BJ (cell line): ENCODE data around the gene ZNF689. TPM values are rescaled to one million over a fixed set of nuclear protein-coding genes. Genes with fewer than 3 reads are reported as not detected.

Experiments used
- CTCF ChIA-PET: fragments of 350-600 bp; formaldehyde crosslinking; extraction: SDS; loops from one replicate; lab custom pipeline; 2021; ENCODE audit warnings: antibody characterized with exemption, inconsistent platforms; lab: Yijun Ruan, JAX
- POLR2A ChIA-PET: fragments of 300-600 bp; sonication (Branson Sonifier 250); formaldehyde crosslinking; extraction: SDS; loops from one replicate; lab custom pipeline; 2021; ENCODE audit warnings: antibody characterized with exemption; lab: Charles Lee
- DNase-seq: peaks from one replicate; pipeline ENCODE4 v3.0.0-alpha.2; 2011; ENCODE audit warnings: low read depth
- H3K27me3 ChIP-seq: 2 replicates; pipeline ENCODE4 v1.6.0; 2011; ENCODE audit warnings: low read length; ENCODE audit not compliant: control insufficient read depth, insufficient read depth
- H3K36me3 ChIP-seq: 2 replicates; pipeline ENCODE4 v1.5.1; 2011; ENCODE audit warnings: low read length; ENCODE audit not compliant: control insufficient read depth, insufficient read depth
- H3K4me3 ChIP-seq: 2 replicates; pipeline ENCODE4 v1.5.1; 2011; ENCODE audit warnings: low read depth, mild to moderate bottlenecking, control low read depth, low read length
- CTCF ChIP-seq: IDR thresholded peaks from 2 replicates; pipeline ENCODE4 v1.5.1; 2011; ENCODE audit warnings: low read depth, mild to moderate bottlenecking, control low read depth, inconsistent platforms, low read length, moderate library complexity; ENCODE audit not compliant: insufficient read depth
- polyA plus RNA-seq: library from polyadenylated mRNA; depleted of rRNA; stranded (reverse); fragments of >200 nt; gene quantifications from 2 replicates; pipeline ENCODE4 v1.2.3, GENCODE V29; 2011

The ZNF689 gene
- polyA plus RNA-seq, 1 experiment: 4.1 TPM

- POLR2A ChIA-PET: no interaction called here
- Histone ChIP-seq H3K27me3 (no peaks in the 10 kb centered on the region), H3K4me3 (no peak overlapping the region), H3K36me3 (peaks cover 11% of the 10 kb centered on the region)
- DNase-seq: no peak
- TF ChIP-seq CTCF: no peak
- CTCF ChIA-PET: interaction anchor here (1.9 kb wide), 1 partner anchor 24 kb away, joined by 4 read pairs; no protein-coding TSS in a partner anchor
Observed at GRCh38 chr16:30605158-30605557, 5.0 kb downstream of the ZNF689 start.

GRCh38 chr16:30604316-30604947, 5.8 kb downstream of the ZNF689 start:
- no peak for DNase-seq
- Histone ChIP-seq H3K27me3 (no peaks in the 10 kb centered on the region), H3K36me3 (peaks cover 11% of the 10 kb centered on the region), H3K4me3 (no peak overlapping the region)
- CTCF ChIA-PET: interaction anchor here (1.9 kb wide), 1 partner anchor 25 kb away, joined by 4 read pairs; no protein-coding TSS in a partner anchor
- no peak for TF ChIP-seq CTCF
- POLR2A ChIA-PET: no interaction called here

- no peak for TF ChIP-seq CTCF
- Histone ChIP-seq H3K4me3 (no peak overlapping the region), H3K36me3 (peaks cover 11% of the 10 kb centered on the region), H3K27me3 (no peaks in the 10 kb centered on the region)
- DNase-seq: no peak
- ChIA-PET CTCF (interaction anchor here (0.6 to 1.9 kb wide), 2 partner anchors 21 to 25 kb away, joined by 3 to 4 read pairs; no protein-coding TSS in a partner anchor), POLR2A (no interaction called here)
Observed at GRCh38 chr16:30603945-30604315, 6.3 kb downstream of the ZNF689 start.

- TF ChIP-seq CTCF: no peak
- ChIA-PET CTCF (interaction anchor here (1.0 to 1.4 kb wide), 4 partner anchors 13 to 193 kb away, joined by 3 read pairs; partner anchors contain the start of gene ZNF785), POLR2A (interaction anchor here (0.6 kb wide), 1 partner anchor 9 kb away, joined by 4 read pairs; no protein-coding TSS in a partner anchor)
- H3K27me3 ChIP-seq: no peaks in the 10 kb centered on the region
- no peak for DNase-seq
- no peak overlapping the region for H3K4me3 ChIP-seq
- H3K36me3 ChIP-seq: peaks cover 11% of the 10 kb centered on the region
Observed at GRCh38 chr16:30602616-30603277, 7.4 kb downstream of the ZNF689 start.

GRCh38 chr16:30601966-30602365, 8.2 kb downstream of the ZNF689 start:
- Histone ChIP-seq H3K27me3 (no peaks in the 10 kb centered on the region), H3K4me3 (no peak overlapping the region), H3K36me3 (peaks cover 11% of the 10 kb centered on the region)
- POLR2A ChIA-PET: no interaction called here
- CTCF ChIA-PET: interaction anchor here (1.0 to 1.1 kb wide), 2 partner anchors 10 to 193 kb away, joined by 3 read pairs; no protein-coding TSS in a partner anchor
- no peak for TF ChIP-seq CTCF
- DNase-seq: no peak
